GM12878 (cell line): ENCODE measurements around the gene MRTFA. TPM values are rescaled to one million over a fixed set of nuclear protein-coding genes. Genes with fewer than 3 reads are reported as not detected.

Experiments used
- ATAC-seq: fragments of 200-7000 bp; cut with Tn5 transposase; 3 replicates; pipeline ENCODE4 v1.9.1; 2020; ENCODE audit warnings: mild to moderate bottlenecking, moderate library complexity
- BruUV-seq: library from RNA; stranded (reverse); fragments of 400-500 nt; replicated peaks from 2 replicates; lab custom pipeline; 2021; lab: Mats Ljungman, UMichigan
- CTCF ChIA-PET: fragments of 300-600 bp; sonication (Branson Sonifier 250); formaldehyde crosslinking; extraction: SDS; loops from one replicate; lab custom pipeline; 2021; ENCODE audit warnings: inconsistent platforms; lab: Yijun Ruan, JAX
- POLR2A ChIA-PET: fragments of 350-600 bp; formaldehyde crosslinking; extraction: SDS; loops from one replicate; lab custom pipeline; 2021; ENCODE audit warnings: inconsistent platforms; lab: Charles Lee
- RAD21 ChIA-PET: fragments of 300-600 bp; sonication (Branson Sonifier 250); formaldehyde crosslinking; loops from one replicate; lab custom pipeline; 2023; ENCODE audit warnings: antibody characterized with exemption; ENCODE audit not compliant: unreplicated experiment; lab: Charles Lee
- SMC1A ChIA-PET: fragments of 300-600 bp; sonication (Branson Sonifier 250); formaldehyde crosslinking; loops from one replicate; lab custom pipeline; 2023; ENCODE audit not compliant: unreplicated experiment, uncharacterized antibody; lab: Charles Lee
- DNase-seq: peaks from one replicate; pipeline ENCODE4 v3.0.0-alpha.2; 2011; ENCODE audit warnings: low read depth, low spot score
- FAIRE-seq: peaks from 3 replicates; lab custom pipeline; 2011; peaks lifted over from hg19 to GRCh38; lab: Jason Lieb, UNC
- H2AFZ ChIP-seq: 2 replicates; pipeline ENCODE4 v1.6.0; 2011; ENCODE audit warnings: low read depth, low read length, control low read depth; ENCODE audit not compliant: control insufficient read depth
- H3K27ac ChIP-seq: 2 replicates; pipeline ENCODE4 v1.5.1; 2011; ENCODE audit warnings: control low read depth; ENCODE audit not compliant: control insufficient read depth, insufficient read depth
- H3K27me3 ChIP-seq, 2 experiments: replicated peaks in 1 of 2; 2 replicates each; pipeline versions ENCODE4 v1.6.0 to v1.6.1; 2011; ENCODE audit warnings: low read length in 1 of 2; ENCODE audit not compliant: control insufficient read depth in 2 of 2, insufficient read depth in 2 of 2
- H3K36me3 ChIP-seq, 2 experiments: 2 replicates each; pipeline ENCODE4 v1.5.1; 2011; ENCODE audit warnings: low read length in 1 of 2; ENCODE audit not compliant: control insufficient read depth in 2 of 2, insufficient read depth in 2 of 2
- H3K4me1 ChIP-seq: 2 replicates; pipeline ENCODE4 v1.6.1; 2011; ENCODE audit warnings: mild to moderate bottlenecking, low read length, moderate library complexity, mixed read lengths; ENCODE audit not compliant: control insufficient read depth, insufficient read depth
- H3K4me2 ChIP-seq: 2 replicates; pipeline ENCODE4 v1.6.0; 2011; ENCODE audit warnings: control low read depth; ENCODE audit not compliant: control insufficient read depth, insufficient read depth
- H3K4me3 ChIP-seq: fragments of 200-600 bp; sonication (generic); 2 replicates; pipeline ENCODE4 v1.5.1; 2016
- H3K79me2 ChIP-seq: 2 replicates; pipeline ENCODE4 v1.6.0; 2011; ENCODE audit warnings: low read length; ENCODE audit not compliant: control insufficient read depth, insufficient read depth
- H3K9ac ChIP-seq: 2 replicates; pipeline ENCODE4 v1.8.0; 2011; ENCODE audit warnings: low read length, control low read depth, mixed read lengths; ENCODE audit not compliant: control insufficient read depth, insufficient read depth
- H3K9me3 ChIP-seq: replicated peaks from 3 replicates; pipeline ENCODE4 v1.5.1; 2011; ENCODE audit warnings: mild to moderate bottlenecking, low read length; ENCODE audit not compliant: control insufficient read depth, insufficient read depth
- H4K20me1 ChIP-seq: 2 replicates; pipeline ENCODE4 v1.6.0; 2011; ENCODE audit not compliant: control insufficient read depth, insufficient read depth
- BRCA1 ChIP-seq: IDR thresholded peaks from 2 replicates; pipeline ENCODE4 v1.6.1; 2011; ENCODE audit warnings: low read depth, low read length, improper control_type of control experiment
- CHD1 ChIP-seq: IDR thresholded peaks from 2 replicates; pipeline ENCODE4 v1.6.1; 2012; ENCODE audit warnings: low read depth, low read length, improper control_type of control experiment
- DPF2 ChIP-seq: fragments of 450-650 bp; IDR thresholded peaks from 2 replicates; pipeline ENCODE4 v1.6.1; 2017; ENCODE audit warnings: mild to moderate bottlenecking
- E2F4 ChIP-seq: IDR thresholded peaks from 2 replicates; pipeline ENCODE4 v1.6.1; 2012; ENCODE audit warnings: low read depth, low read length, improper control_type of control experiment
- HDGF ChIP-seq: fragments of 450-650 bp; IDR thresholded peaks from 2 replicates; pipeline ENCODE4 v1.6.1; 2016; ENCODE audit warnings: antibody characterized with exemption
- LARP7 ChIP-seq: fragments of 450-650 bp; IDR thresholded peaks from 2 replicates; pipeline ENCODE4 v1.6.1; 2017; ENCODE audit warnings: mild to moderate bottlenecking
- MYB ChIP-seq: fragments of 150-350 bp; IDR thresholded peaks from 2 replicates; pipeline ENCODE4 v1.6.1; 2014; ENCODE audit warnings: mild to moderate bottlenecking, low read depth, low read length, borderline replicate concordance
- NR2C2 ChIP-seq: IDR thresholded peaks from 2 replicates; pipeline ENCODE4 v1.6.1; 2011; ENCODE audit warnings: borderline replicate concordance, low read depth; ENCODE audit not compliant: control insufficient read depth, insufficient read length
- PAX8 ChIP-seq: fragments of 450-650 bp; IDR thresholded peaks from 2 replicates; pipeline ENCODE4 v1.6.1; 2017; ENCODE audit warnings: mild to moderate bottlenecking, moderate library complexity
- RB1 ChIP-seq: fragments of 450-650 bp; formaldehyde crosslinking; IDR thresholded peaks from 2 replicates; pipeline ENCODE4 v1.6.1; 2017; ENCODE audit warnings: mild to moderate bottlenecking, borderline replicate concordance
- RBBP5 ChIP-seq: fragments of 200-600 bp; sonication (generic); conservative IDR thresholded peaks from 2 replicates; pipeline ENCODE4 v1.6.1; 2016
- SREBF1 ChIP-seq: IDR thresholded peaks from 2 replicates; pipeline ENCODE4 v1.6.1; 2012; ENCODE audit warnings: mild to moderate bottlenecking, low read length
- SUPT20H ChIP-seq: IDR thresholded peaks from 2 replicates; pipeline ENCODE4 v1.6.1; 2011; ENCODE audit warnings: low read depth, mild to moderate bottlenecking, low read length, moderate library complexity, borderline replicate concordance; ENCODE audit not compliant: control insufficient read depth
- WRNIP1 ChIP-seq: IDR thresholded peaks from 2 replicates; pipeline ENCODE4 v1.6.1; 2011; ENCODE audit warnings: low read depth, low read length, improper control_type of control experiment, borderline replicate concordance
- YBX1 ChIP-seq: fragments of 450-650 bp; IDR thresholded peaks from 2 replicates; pipeline ENCODE4 v1.6.1; 2016; ENCODE audit warnings: antibody characterized with exemption
- ZNF217 ChIP-seq: fragments of 450-650 bp; IDR thresholded peaks from 2 replicates; pipeline ENCODE4 v1.6.1; 2017; ENCODE audit warnings: antibody characterized with exemption, mild to moderate bottlenecking
- ZNF24 ChIP-seq: fragments of 450-650 bp; IDR thresholded peaks from 2 replicates; pipeline ENCODE4 v1.6.1; 2017; ENCODE audit warnings: antibody characterized with exemption, mild to moderate bottlenecking
- WGBS: methylation state at CpG from one replicate; pipeline ENCODE4 v1.1.6; 2016; ENCODE audit warnings: low lambda C conversion rate; ENCODE audit not compliant: insufficient replicate concordance, insufficient coverage; ENCODE audit errors: missing lambda C conversion rate; 5-methylcytosine and 5-hydroxymethylcytosine counted together
- in situ Hi-C: fragments of 300-500 bp; cut with MboI; formaldehyde crosslinking; loops from 9 replicates; pipeline ENCODE4 v1.14.3; 2018; ENCODE audit warnings: mixed read lengths
- intact Hi-C: fragments of 100-400 bp; cut with micrococcal nuclease; formaldehyde crosslinking; loops from one replicate; pipeline ENCODE4 v1.14.2; 2022; ENCODE audit not compliant: unreplicated experiment
- polyA plus RNA-seq, 11 experiments: library from polyadenylated mRNA; depleted of rRNA in 4 of 11; unstranded in 6 of 11; stranded (reverse) in 5 of 11; fragments of >200 nt; fragmentation: Nextera tagmentation in 4 of 11; fragmentation: Illumina TruSeq in 1 of 11; extraction: Ambion mirVana in 4 of 11; extraction: Trizol in 1 of 11; gene quantifications; 1 replicate in 1 of 11; 2 replicates in 10 of 11; pipeline versions ENCODE4 v1.2.1 to v1.2.3, GENCODE V29; 2011 to 2016; ENCODE audit warnings: inconsistent platforms in 2 of 11, missing spikeins in 2 of 11, low read depth in 1 of 11
- total RNA-seq, 4 experiments: library from RNA; depleted of rRNA in 3 of 4; stranded (reverse); fragments of >200 nt in 3 of 4; fragmentation: Illumina TruSeq in 1 of 4; extraction: Trizol in 1 of 4; gene quantifications; 2 replicates each; pipeline versions ENCODE4 v1.2.1 to v1.2.3, GENCODE V29; 2013 to 2021
- TF ChIP-seq, protein P1 (sequence below): fragments of 450-650 bp; IDR thresholded peaks from 2 replicates; pipeline ENCODE4 v1.6.1; 2018; ENCODE audit warnings: mild to moderate bottlenecking, low read depth, moderate library complexity; ENCODE audit not compliant: partially characterized antibody
- TF ChIP-seq, protein P2 (sequence below): fragments of 450-650 bp; IDR thresholded peaks from 2 replicates; pipeline ENCODE4 v1.6.1; 2017; ENCODE audit warnings: mild to moderate bottlenecking, moderate library complexity

The MRTFA gene
- total and polyA plus RNA-seq, 10 of the 15 experiments (the other 5 are each of a cell fraction or from before 2014, with no cell fraction given): 2.0 to 63.9 (median 17.9) TPM

DNA sequence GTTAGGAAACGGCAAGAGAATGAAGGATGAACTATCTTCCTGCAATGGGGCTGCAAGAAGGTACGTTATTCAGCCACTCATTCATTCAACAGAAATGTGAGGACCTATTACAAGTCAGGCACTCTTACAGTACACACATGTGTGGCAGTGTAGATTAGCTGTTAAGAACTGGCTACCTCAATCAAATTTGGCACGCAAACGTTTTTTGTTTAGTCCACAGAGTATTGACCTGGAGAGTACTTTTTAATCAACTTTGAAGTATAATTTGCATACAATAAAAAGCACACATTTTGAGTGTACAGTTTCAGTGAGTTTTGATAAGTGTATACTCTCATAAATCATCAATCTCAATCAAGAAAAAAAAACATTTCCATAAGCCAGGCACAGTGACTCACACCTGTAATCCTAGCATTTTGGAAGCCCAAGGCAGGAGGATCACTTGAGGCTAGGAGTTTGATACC lies 24.2 kb downstream of the MRTFA start:
- Histone ChIP-seq H3K4me1 (no peaks in the 10 kb centered on the region), H3K79me2 (peaks cover 35% of the 10 kb centered on the region), H2AFZ (no peak overlapping the region), H3K4me3 (no peak overlapping the region), H3K9me3 (no peaks in the 10 kb centered on the region), H3K27me3 (no peaks in the 10 kb centered on the region), H4K20me1 (no peaks in the 10 kb centered on the region), H3K4me2 (no peak overlapping the region), H3K9ac (no peak overlapping the region), H3K36me3 (no peaks in the 10 kb centered on the region; a peak in 1 of 4 replicates), H3K27ac (no peak overlapping the region)
- no peak for ATAC-seq
- TF ChIP-seq ZNF24: no peak
- no peak for TF ChIP-seq PAX8
- no peak for TF ChIP-seq RBBP5
- no peak for TF ChIP-seq SREBF1
- TF ChIP-seq, protein P1, sequence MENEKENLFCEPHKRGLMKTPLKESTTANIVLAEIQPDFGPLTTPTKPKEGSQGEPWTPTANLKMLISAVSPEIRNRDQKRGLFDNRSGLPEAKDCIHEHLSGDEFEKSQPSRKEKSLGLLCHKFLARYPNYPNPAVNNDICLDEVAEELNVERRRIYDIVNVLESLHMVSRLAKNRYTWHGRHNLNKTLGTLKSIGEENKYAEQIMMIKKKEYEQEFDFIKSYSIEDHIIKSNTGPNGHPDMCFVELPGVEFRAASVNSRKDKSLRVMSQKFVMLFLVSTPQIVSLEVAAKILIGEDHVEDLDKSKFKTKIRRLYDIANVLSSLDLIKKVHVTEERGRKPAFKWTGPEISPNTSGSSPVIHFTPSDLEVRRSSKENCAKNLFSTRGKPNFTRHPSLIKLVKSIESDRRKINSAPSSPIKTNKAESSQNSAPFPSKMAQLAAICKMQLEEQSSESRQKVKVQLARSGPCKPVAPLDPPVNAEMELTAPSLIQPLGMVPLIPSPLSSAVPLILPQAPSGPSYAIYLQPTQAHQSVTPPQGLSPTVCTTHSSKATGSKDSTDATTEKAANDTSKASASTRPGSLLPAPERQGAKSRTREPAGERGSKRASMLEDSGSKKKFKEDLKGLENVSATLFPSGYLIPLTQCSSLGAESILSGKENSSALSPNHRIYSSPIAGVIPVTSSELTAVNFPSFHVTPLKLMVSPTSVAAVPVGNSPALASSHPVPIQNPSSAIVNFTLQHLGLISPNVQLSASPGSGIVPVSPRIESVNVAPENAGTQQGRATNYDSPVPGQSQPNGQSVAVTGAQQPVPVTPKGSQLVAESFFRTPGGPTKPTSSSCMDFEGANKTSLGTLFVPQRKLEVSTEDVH: no peak
- no peak for TF ChIP-seq YBX1
- TF ChIP-seq SUPT20H: no peak
- TF ChIP-seq DPF2: no peak
- TF ChIP-seq, protein P2, sequence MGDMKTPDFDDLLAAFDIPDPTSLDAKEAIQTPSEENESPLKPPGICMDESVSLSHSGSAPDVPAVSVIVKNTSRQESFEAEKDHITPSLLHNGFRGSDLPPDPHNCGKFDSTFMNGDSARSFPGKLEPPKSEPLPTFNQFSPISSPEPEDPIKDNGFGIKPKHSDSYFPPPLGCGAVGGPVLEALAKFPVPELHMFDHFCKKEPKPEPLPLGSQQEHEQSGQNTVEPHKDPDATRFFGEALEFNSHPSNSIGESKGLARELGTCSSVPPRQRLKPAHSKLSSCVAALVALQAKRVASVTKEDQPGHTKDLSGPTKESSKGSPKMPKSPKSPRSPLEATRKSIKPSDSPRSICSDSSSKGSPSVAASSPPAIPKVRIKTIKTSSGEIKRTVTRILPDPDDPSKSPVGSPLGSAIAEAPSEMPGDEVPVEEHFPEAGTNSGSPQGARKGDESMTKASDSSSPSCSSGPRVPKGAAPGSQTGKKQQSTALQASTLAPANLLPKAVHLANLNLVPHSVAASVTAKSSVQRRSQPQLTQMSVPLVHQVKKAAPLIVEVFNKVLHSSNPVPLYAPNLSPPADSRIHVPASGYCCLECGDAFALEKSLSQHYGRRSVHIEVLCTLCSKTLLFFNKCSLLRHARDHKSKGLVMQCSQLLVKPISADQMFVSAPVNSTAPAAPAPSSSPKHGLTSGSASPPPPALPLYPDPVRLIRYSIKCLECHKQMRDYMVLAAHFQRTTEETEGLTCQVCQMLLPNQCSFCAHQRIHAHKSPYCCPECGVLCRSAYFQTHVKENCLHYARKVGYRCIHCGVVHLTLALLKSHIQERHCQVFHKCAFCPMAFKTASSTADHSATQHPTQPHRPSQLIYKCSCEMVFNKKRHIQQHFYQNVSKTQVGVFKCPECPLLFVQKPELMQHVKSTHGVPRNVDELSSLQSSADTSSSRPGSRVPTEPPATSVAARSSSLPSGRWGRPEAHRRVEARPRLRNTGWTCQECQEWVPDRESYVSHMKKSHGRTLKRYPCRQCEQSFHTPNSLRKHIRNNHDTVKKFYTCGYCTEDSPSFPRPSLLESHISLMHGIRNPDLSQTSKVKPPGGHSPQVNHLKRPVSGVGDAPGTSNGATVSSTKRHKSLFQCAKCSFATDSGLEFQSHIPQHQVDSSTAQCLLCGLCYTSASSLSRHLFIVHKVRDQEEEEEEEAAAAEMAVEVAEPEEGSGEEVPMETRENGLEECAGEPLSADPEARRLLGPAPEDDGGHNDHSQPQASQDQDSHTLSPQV: no peak
- TF ChIP-seq MYB: no peak
- TF ChIP-seq HDGF: no peak
- no peak for TF ChIP-seq E2F4
- TF ChIP-seq NR2C2: no peak
- no peak for TF ChIP-seq RB1
- no peak for TF ChIP-seq BRCA1
- TF ChIP-seq ZNF217: no peak
- no peak for TF ChIP-seq CHD1
- TF ChIP-seq LARP7: no peak
- no peak for TF ChIP-seq WRNIP1
- in situ Hi-C loops (no loop called here), intact Hi-C loops (no loop called here)
- ChIA-PET CTCF (interaction anchor here (0.6 to 1.6 kb wide), 3 partner anchors 11 to 66 kb away, joined by 3 read pairs; no protein-coding TSS in a partner anchor), SMC1A (interaction anchor here (0.9 to 2.3 kb wide), 4 partner anchors 11 to 19 kb away, joined by 3 to 9 read pairs (median 5); no protein-coding TSS in a partner anchor), RAD21 (interaction anchor here (0.6 to 1.4 kb wide), 2 partner anchors 29 to 77 kb away, joined by 3 to 4 read pairs; no protein-coding TSS in a partner anchor), POLR2A (interaction anchor here (1.3 kb wide), 1 partner anchor 12 kb away, joined by 4 read pairs; no protein-coding TSS in a partner anchor)
- no peak for FAIRE-seq
- WGBS: 46% methylated on average over 4 of the region's 4 CpGs
- DNase-seq: no peak
- no TSS peak for BruUV-seq
